A549 (cell line): Measurements from ENCODE around the gene PKD2.

Experiments used
- EP300 ChIP-seq, 2 experiments: fragments of >200 bp; sonication (Bioruptor Twin); formaldehyde crosslinking; IDR thresholded peaks; 2 replicates in 1 of 2; 3 replicates in 1 of 2; pipeline ENCODE4 v1.6.1; 2016 to 2017
- RAD21 ChIP-seq, 2 experiments: fragments of >200 bp in 1 of 2; sonication (Bioruptor Twin) in 1 of 2; formaldehyde crosslinking in 1 of 2; IDR thresholded peaks in 1 of 2; conservative IDR thresholded peaks in 1 of 2; 2 replicates in 1 of 2; 3 replicates in 1 of 2; pipeline ENCODE4 v1.6.1; 2012 to 2018; ENCODE audit warnings: inconsistent platforms in 1 of 2
- RNF2 ChIP-seq: fragments of 200-600 bp; sonication (generic); IDR thresholded peaks from 2 replicates; pipeline ENCODE4 v1.6.1; 2016; ENCODE audit warnings: low read depth, mild to moderate bottlenecking, antibody characterized with exemption, moderate library complexity, borderline replicate concordance
- USF2 ChIP-seq: fragments of 450-650 bp; IDR thresholded peaks from 2 replicates; pipeline ENCODE4 v1.6.1; 2014; ENCODE audit warnings: antibody characterized with exemption

- TF ChIP-seq USF2, result no peak
- no peak for TF ChIP-seq EP300 (IDR thresholded peaks at IDR 0.05)
- TF ChIP-seq RNF2, result no peak
- no peak for TF ChIP-seq RAD21 (conservative IDR thresholded peaks at IDR 0.05 in 1 of 2, IDR thresholded peaks at IDR 0.05 in 1 of 2)
These were observed 10.3 kb downstream of the PKD2 start for GRCh38 chr4:88017516-88018297.
